PC-3 (cell line): Measurements from ENCODE around the gene CADM3. TPM values are rescaled to one million over a fixed set of nuclear protein-coding genes. Genes with fewer than 3 reads are reported as not detected.

Experiments
- ATAC-seq: fragments of 200-7000 bp; cut with Tn5 transposase; 2 replicates; pipeline ENCODE4 v1.9.1; 2020; ENCODE audit warnings: mild to moderate bottlenecking, moderate library complexity
- Bru-seq: library from RNA; stranded (reverse); fragments of 400-500 nt; gene quantifications from one replicate; lab custom pipeline; 2021; lab: Mats Ljungman, UMichigan
- BruChase-seq, 2 experiments: library from RNA; stranded (reverse); fragments of 400-500 nt; gene quantifications; one replicate each; lab custom pipeline; 2021; lab: Mats Ljungman, UMichigan
- BruUV-seq: library from RNA; stranded (reverse); fragments of 400-500 nt; replicated peaks from 2 replicates; lab custom pipeline; 2021; lab: Mats Ljungman, UMichigan
- CTCF ChIA-PET: fragments of 300-600 bp; sonication (Branson Sonifier 250); formaldehyde crosslinking; loops from one replicate; lab custom pipeline; 2022; ENCODE audit warnings: antibody characterized with exemption; lab: Charles Lee
- POLR2A ChIA-PET: fragments of 300-600 bp; sonication (Branson Sonifier 250); formaldehyde crosslinking; loops from one replicate; lab custom pipeline; 2022; ENCODE audit warnings: antibody characterized with exemption; ENCODE audit not compliant: unreplicated experiment; lab: Charles Lee
- DNase-seq: peaks from one replicate; pipeline ENCODE4 v3.0.0-alpha.2; 2015
- H2AFZ ChIP-seq: fragments of 300-600 bp; sonication (generic); 2 replicates; pipeline ENCODE4 v1.6.0; 2016; ENCODE audit warnings: antibody characterized with exemption, low read length
- H3F3A ChIP-seq: fragments of 300-600 bp; sonication (generic); one replicate; pipeline ENCODE4 v1.6.0; 2017; ENCODE audit warnings: antibody characterized with exemption, low read length, control low read depth, mild to moderate bottlenecking; ENCODE audit not compliant: unreplicated experiment
- H3K27ac ChIP-seq: fragments of 300-600 bp; sonication (generic); 2 replicates; pipeline ENCODE4 v1.5.1; 2016; ENCODE audit warnings: mild to moderate bottlenecking, low read length
- H3K27me3 ChIP-seq: fragments of 300-600 bp; sonication (generic); 2 replicates; pipeline ENCODE4 v1.6.1; 2016; ENCODE audit warnings: low read length, mixed read lengths
- H3K36me3 ChIP-seq: fragments of 300-600 bp; sonication (generic); 2 replicates; pipeline ENCODE4 v1.6.1; 2016; ENCODE audit warnings: low read depth, mixed run types, low read length, mixed read lengths
- H3K4me1 ChIP-seq: fragments of 300-600 bp; sonication (generic); 2 replicates; pipeline ENCODE4 v1.5.1; 2016; ENCODE audit warnings: low read length; ENCODE audit not compliant: insufficient read depth
- H3K4me2 ChIP-seq: fragments of 300-600 bp; sonication (generic); 2 replicates; pipeline ENCODE4 v1.6.0; 2016; ENCODE audit warnings: low read length
- H3K4me3 ChIP-seq: fragments of 300-600 bp; sonication (generic); 2 replicates; pipeline ENCODE4 v1.5.1; 2016; ENCODE audit warnings: mild to moderate bottlenecking, low read length, mixed read lengths
- H3K79me2 ChIP-seq: fragments of 300-600 bp; sonication (generic); 2 replicates; pipeline ENCODE4 v1.6.1; 2017; ENCODE audit warnings: low read length, mixed read lengths
- H3K9ac ChIP-seq: fragments of 300-600 bp; sonication (generic); 2 replicates; pipeline ENCODE4 v1.6.0; 2016; ENCODE audit warnings: mild to moderate bottlenecking, low read length
- H3K9me2 ChIP-seq: fragments of 300-600 bp; sonication (generic); replicated peaks from 2 replicates; pipeline ENCODE4 v1.6.1; 2016; ENCODE audit warnings: mixed run types, low read length, mixed read lengths
- H3K9me3 ChIP-seq: fragments of 300-600 bp; sonication (generic); 2 replicates; pipeline ENCODE4 v1.6.1; 2016; ENCODE audit warnings: low read length, mixed read lengths
- H4K20me1 ChIP-seq: fragments of 300-600 bp; sonication (generic); 2 replicates; pipeline ENCODE4 v1.6.1; 2016; ENCODE audit warnings: low read length, mixed read lengths
- EZH2 ChIP-seq: fragments of 300-600 bp; sonication (generic); IDR thresholded peaks from one replicate; pipeline ENCODE4 v1.6.1; 2017; ENCODE audit warnings: antibody characterized with exemption, mild to moderate bottlenecking, low read length; ENCODE audit not compliant: unreplicated experiment
- EZH2phosphoT487 ChIP-seq: fragments of 300-600 bp; sonication (generic); IDR thresholded peaks from 2 replicates; pipeline ENCODE4 v1.6.1; 2018; ENCODE audit warnings: mild to moderate bottlenecking, antibody characterized with exemption, low read length, borderline replicate concordance
- intact Hi-C: fragments of 100-400 bp; cut with micrococcal nuclease; formaldehyde crosslinking; loops from 2 replicates; pipeline ENCODE4 v1.9.0; 2023
- long read RNA-seq: library from polyadenylated mRNA; unstranded; transcript quantifications from one replicate; pipeline ENCODE4 v2.0.0, GENCODE V29; 2021; ENCODE audit not compliant: unreplicated experiment
- total RNA-seq: library from RNA; depleted of rRNA; stranded (reverse); fragments of >200 nt; gene quantifications from 2 replicates; pipeline ENCODE4 v1.2.3, GENCODE V29; 2014; rRNA removed
- TF ChIP-seq, protein P1 (sequence below): fragments of 300-600 bp; sonication (generic); conservative IDR thresholded peaks from 2 replicates; pipeline ENCODE4 v1.5.1; 2017; ENCODE audit warnings: antibody characterized with exemption, low read depth, mild to moderate bottlenecking, low read length

The CADM3 gene, protein sequence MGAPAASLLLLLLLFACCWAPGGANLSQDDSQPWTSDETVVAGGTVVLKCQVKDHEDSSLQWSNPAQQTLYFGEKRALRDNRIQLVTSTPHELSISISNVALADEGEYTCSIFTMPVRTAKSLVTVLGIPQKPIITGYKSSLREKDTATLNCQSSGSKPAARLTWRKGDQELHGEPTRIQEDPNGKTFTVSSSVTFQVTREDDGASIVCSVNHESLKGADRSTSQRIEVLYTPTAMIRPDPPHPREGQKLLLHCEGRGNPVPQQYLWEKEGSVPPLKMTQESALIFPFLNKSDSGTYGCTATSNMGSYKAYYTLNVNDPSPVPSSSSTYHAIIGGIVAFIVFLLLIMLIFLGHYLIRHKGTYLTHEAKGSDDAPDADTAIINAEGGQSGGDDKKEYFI
- not detected in 2 replicates for total RNA-seq
- Bru-seq, nascent RNA: not detected
- not detected for BruChase-seq, experiment 1, labeled RNA remaining after a 6-hour chase
- percentile 5 among the genes with signal in this experiment for BruChase-seq, experiment 2, labeled RNA remaining after a 2-hour chase
- long read RNA-seq: 0 reads

DNA sequence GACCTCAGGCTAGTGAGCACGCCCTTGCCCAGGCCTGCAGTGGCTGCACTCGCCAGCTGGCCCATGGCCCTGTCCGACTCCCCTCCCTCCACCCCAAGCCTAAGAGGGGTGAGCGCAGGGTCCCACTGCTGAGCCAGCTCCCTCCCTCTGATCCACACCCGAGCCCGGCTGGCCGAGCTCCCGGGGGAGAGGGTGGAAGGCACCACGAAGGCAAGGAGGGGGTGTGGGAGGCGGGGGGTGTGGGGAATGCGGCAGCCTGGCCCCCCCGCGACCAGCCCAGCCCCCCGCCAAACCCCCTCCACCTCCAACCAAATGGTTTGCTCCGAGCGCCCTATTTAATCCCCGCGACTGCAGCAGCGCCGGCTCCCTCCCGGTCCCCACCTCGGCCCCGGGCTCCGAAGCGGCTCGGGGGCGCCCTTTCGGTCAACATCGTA, at the start of gene CADM3:
TSS of gene CADM3 (plus strand) at position 362 of the 434 bp plus-strand sequence. CDS start 151 bp downstream, outside the sequence.
- CTCF ChIA-PET: no interaction called here
- Histone ChIP-seq H3K9me3 (no peaks in the 10 kb centered on the region), H4K20me1 (no peaks in the 10 kb centered on the region), H3K9me2 (no peaks in the 10 kb centered on the region), H3K27ac (no peak within 1 kb of the TSS), H3K36me3 (no peaks in the 10 kb centered on the region), H3F3A (no peaks in the 10 kb centered on the region), H3K4me1 (no peaks in the 10 kb centered on the region), H3K79me2 (no peaks in the 10 kb centered on the region), H3K27me3 (peaks cover 78% of the 10 kb centered on the region), H3K9ac (no peak within 1 kb of the TSS), H2AFZ (no peak within 1 kb of the TSS), H3K4me2 (no peak within 1 kb of the TSS), H3K4me3 (no peak within 1 kb of the TSS)
- TF ChIP-seq EZH2phosphoT487: no peak
- TF ChIP-seq, protein P1, sequence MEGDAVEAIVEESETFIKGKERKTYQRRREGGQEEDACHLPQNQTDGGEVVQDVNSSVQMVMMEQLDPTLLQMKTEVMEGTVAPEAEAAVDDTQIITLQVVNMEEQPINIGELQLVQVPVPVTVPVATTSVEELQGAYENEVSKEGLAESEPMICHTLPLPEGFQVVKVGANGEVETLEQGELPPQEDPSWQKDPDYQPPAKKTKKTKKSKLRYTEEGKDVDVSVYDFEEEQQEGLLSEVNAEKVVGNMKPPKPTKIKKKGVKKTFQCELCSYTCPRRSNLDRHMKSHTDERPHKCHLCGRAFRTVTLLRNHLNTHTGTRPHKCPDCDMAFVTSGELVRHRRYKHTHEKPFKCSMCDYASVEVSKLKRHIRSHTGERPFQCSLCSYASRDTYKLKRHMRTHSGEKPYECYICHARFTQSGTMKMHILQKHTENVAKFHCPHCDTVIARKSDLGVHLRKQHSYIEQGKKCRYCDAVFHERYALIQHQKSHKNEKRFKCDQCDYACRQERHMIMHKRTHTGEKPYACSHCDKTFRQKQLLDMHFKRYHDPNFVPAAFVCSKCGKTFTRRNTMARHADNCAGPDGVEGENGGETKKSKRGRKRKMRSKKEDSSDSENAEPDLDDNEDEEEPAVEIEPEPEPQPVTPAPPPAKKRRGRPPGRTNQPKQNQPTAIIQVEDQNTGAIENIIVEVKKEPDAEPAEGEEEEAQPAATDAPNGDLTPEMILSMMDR: no peak
- no peak for TF ChIP-seq EZH2
- POLR2A ChIA-PET: no interaction called here
- ATAC-seq (no peak), DNase-seq (no peak)
- intact Hi-C loops: no loop called here
- BruUV-seq: no TSS peak

- no peaks in the 10 kb centered on the region for H3K36me3 ChIP-seq
- H3K27me3 ChIP-seq: peaks cover 71% of the 10 kb centered on the region
- no peaks in the 10 kb centered on the region for H3K79me2 ChIP-seq
- no peak for ATAC-seq
- no peaks in the 10 kb centered on the region for H3F3A ChIP-seq
- intact Hi-C loops: no loop called here
- no peak overlapping the region for H3K27ac ChIP-seq
- peak; percentile 40 for DNase-seq
- H3K4me1 ChIP-seq: no peaks in the 10 kb centered on the region
- no TSS peak for BruUV-seq
- H4K20me1 ChIP-seq: no peaks in the 10 kb centered on the region
- CTCF ChIA-PET: no interaction called here
- no peaks in the 10 kb centered on the region for H3K9me2 ChIP-seq
- POLR2A ChIA-PET: no interaction called here
- no peaks in the 10 kb centered on the region for H3K9me3 ChIP-seq
- no peak overlapping the region for H3K9ac ChIP-seq
- no peak overlapping the region for H2AFZ ChIP-seq
- no peak overlapping the region for H3K4me3 ChIP-seq
- H3K4me2 ChIP-seq: no peak overlapping the region
- TF ChIP-seq EZH2: no peak
- TF ChIP-seq, protein P1: no peak
- TF ChIP-seq EZH2phosphoT487: no peak
Measured at GRCh38 chr1:159122005-159122621, 49.3 kb upstream of the CADM3 start.
